BJ (cell line): Measurements from ENCODE around the gene BCKDK. TPM values are rescaled to one million over a fixed set of nuclear protein-coding genes. Genes with fewer than 3 reads are reported as not detected.

Experiments
- CTCF ChIA-PET: fragments of 350-600 bp; formaldehyde crosslinking; extraction: SDS; loops from one replicate; lab custom pipeline; 2021; ENCODE audit warnings: antibody characterized with exemption, inconsistent platforms; lab: Yijun Ruan, JAX
- POLR2A ChIA-PET: fragments of 300-600 bp; sonication (Branson Sonifier 250); formaldehyde crosslinking; extraction: SDS; loops from one replicate; lab custom pipeline; 2021; ENCODE audit warnings: antibody characterized with exemption; lab: Charles Lee
- DNase-seq: peaks from one replicate; pipeline ENCODE4 v3.0.0-alpha.2; 2011; ENCODE audit warnings: low read depth
- H3K27me3 ChIP-seq: 2 replicates; pipeline ENCODE4 v1.6.0; 2011; ENCODE audit warnings: low read length; ENCODE audit not compliant: control insufficient read depth, insufficient read depth
- H3K36me3 ChIP-seq: 2 replicates; pipeline ENCODE4 v1.5.1; 2011; ENCODE audit warnings: low read length; ENCODE audit not compliant: control insufficient read depth, insufficient read depth
- H3K4me3 ChIP-seq: 2 replicates; pipeline ENCODE4 v1.5.1; 2011; ENCODE audit warnings: low read depth, mild to moderate bottlenecking, control low read depth, low read length
- CTCF ChIP-seq: IDR thresholded peaks from 2 replicates; pipeline ENCODE4 v1.5.1; 2011; ENCODE audit warnings: low read depth, mild to moderate bottlenecking, control low read depth, inconsistent platforms, low read length, moderate library complexity; ENCODE audit not compliant: insufficient read depth
- polyA plus RNA-seq: library from polyadenylated mRNA; depleted of rRNA; stranded (reverse); fragments of >200 nt; gene quantifications from 2 replicates; pipeline ENCODE4 v1.2.3, GENCODE V29; 2011

The BCKDK gene
- polyA plus RNA-seq, 1 experiment, result 56.0 TPM

GRCh38 chr16:31080035-31080629 is 28.1 kb upstream of the BCKDK start:
- DNase-seq, result no peak
- ChIA-PET CTCF (interaction anchor here (1.0 to 1.2 kb wide), 2 partner anchors 14 to 95 kb away, joined by 3 read pairs; partner anchors contain the start of genes HSD3B7 and VKORC1), POLR2A (no interaction called here)
- Histone ChIP-seq H3K36me3 (peaks cover 41% of the 10 kb centered on the region), H3K4me3 (no peak overlapping the region), H3K27me3 (no peaks in the 10 kb centered on the region)
- TF ChIP-seq CTCF, result no peak

- no peak for TF ChIP-seq CTCF
- CTCF ChIA-PET, result no interaction called here
- no peak for DNase-seq
- Histone ChIP-seq H3K4me3 (no peak overlapping the region), H3K36me3 (peaks cover 43% of the 10 kb centered on the region), H3K27me3 (no peaks in the 10 kb centered on the region)
- POLR2A ChIA-PET, result no interaction called here
Observed at GRCh38 chr16:31080756-31081419, 27.3 kb upstream of the BCKDK start.

GRCh38 chr16:31081428-31082351 is 26.5 kb upstream of the BCKDK start:
- TF ChIP-seq CTCF, result no peak
- Histone ChIP-seq H3K27me3 (no peaks in the 10 kb centered on the region), H3K4me3 (no peak overlapping the region), H3K36me3 (peaks cover 42% of the 10 kb centered on the region)
- POLR2A ChIA-PET, result no interaction called here
- DNase-seq, result no peak
- CTCF ChIA-PET, result no interaction called here

GRCh38 chr16:31082368-31083045 is 25.7 kb upstream of the BCKDK start:
- ChIA-PET POLR2A (no interaction called here), CTCF (no interaction called here)
- no peak for DNase-seq
- Histone ChIP-seq H3K4me3 (no peak overlapping the region), H3K27me3 (no peaks in the 10 kb centered on the region), H3K36me3 (peaks cover 38% of the 10 kb centered on the region)
- TF ChIP-seq CTCF, result no peak

GRCh38 chr16:31083081-31083480 is 25.1 kb upstream of the BCKDK start:
- ChIA-PET CTCF (no interaction called here), POLR2A (interaction anchor here (0.7 kb wide), 1 partner anchor 19 kb away, joined by 3 read pairs; no protein-coding TSS in a partner anchor)
- peaks cover 34% of the 10 kb centered on the region for H3K36me3 ChIP-seq

More at GRCh38 chr16:31083081-31083480, 25.1 kb upstream of the BCKDK start:
- no peak for TF ChIP-seq CTCF
- Histone ChIP-seq H3K4me3 (no peak overlapping the region), H3K27me3 (no peaks in the 10 kb centered on the region)
- no peak for DNase-seq
